GM19372 (cell line): ENCODE data around the gene CD52.
A peak's percentile ranks its signal among the peaks of the same experiment; 100 is the strongest.
"Not testable (repeated sequence)": the region's sequence is repeated elsewhere in the genome, so short reads cannot be mapped to it uniquely, and the experiment has no call there.

ENCODE experiments used
- ATAC-seq: cut with Tn5 transposase; IDR thresholded peaks from one replicate; pipeline ENCODE4 v1.9.1; 2021; ENCODE audit warnings: mild to moderate bottlenecking, low read depth, moderate library complexity; ENCODE audit not compliant: unreplicated experiment

CD52 gene

DNA sequence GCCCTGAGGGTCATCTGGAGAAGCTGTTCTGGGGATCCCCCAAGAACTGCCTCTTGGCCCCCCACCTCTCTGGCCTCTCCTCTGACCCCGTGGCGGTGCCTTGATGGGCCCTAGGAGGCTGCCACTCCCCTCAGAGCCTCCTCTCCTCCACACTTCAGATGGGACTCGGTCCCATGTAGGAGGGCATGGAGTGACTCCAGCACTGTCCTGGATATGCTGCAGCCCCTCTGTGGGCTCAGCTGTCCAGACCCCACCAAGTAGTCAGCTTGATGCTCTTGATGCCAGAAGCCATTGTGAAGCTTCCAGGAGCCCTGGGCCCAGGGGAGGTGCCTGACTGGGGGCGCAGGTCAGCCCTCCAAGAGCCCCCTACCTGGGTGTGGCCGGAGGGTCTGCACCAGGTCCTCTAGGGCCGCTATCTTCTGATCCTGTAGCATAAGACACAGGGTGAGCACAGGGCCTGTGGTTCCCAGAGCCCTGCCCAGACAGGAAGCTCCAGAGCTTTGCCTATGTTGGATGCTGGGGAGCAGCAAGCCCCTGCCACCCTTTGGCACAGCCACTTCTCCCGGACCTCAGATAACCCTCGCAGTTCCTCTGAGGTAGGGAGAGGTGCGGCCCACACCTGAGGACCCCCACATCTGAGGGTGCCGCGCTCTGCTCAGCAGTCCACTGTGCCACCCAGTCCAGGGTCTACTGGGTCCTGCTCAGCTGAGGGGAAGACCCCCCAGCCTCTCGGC, 20.5 kb upstream of the CD52 start:
- no peak for ATAC-seq

DNA sequence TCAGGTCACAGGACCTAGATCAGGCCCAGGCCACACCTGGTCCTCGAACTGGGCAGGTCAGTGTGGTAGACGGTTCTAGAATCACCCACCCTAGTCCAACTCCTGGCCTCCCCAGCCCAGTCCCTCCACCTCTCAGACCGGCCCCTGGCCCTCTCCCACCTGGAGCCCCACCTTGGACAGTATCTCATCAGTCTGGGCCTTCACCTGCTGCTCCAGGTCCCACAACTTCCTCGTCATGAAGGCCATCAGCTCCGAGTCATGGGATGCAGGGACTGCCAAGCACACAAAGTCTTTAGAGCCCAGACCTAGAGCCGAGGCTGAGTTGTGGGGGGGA, 20.0 kb upstream of the CD52 start:
- no peak for ATAC-seq

DNA sequence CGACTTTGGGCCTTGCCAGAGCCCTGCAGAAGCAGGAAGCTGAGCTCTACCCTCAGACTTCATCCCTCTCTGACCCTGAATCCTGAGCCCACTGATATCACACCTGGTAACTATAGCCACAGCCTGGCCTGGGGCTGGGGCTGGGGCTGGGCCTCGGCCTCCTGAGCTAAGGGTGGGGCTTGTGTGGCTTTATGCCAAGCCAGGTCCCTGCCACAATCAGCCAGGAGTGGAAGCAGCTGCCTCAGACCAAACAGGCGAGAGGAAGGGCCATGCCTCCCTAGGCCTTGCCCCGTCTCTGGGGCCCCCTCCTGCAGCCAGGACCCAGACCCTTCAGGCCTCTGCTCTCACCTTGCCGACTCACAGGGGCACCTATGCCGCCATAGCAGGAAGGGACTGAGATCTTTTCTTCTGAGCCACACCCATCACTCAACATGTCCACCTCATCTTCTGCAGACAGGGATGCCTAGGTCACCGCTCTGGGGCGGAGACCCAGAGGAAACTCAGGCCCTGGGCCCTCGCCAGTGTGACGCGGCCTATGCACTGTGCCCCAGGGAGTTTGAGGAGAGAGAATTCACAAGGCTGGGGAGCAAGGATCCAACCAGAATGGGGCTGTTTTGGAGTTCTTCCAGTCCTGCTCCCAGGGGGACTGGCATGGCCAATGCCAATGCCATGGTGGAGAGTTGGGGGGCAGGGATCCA, 17.0 kb upstream of the CD52 start:
- no peak for ATAC-seq

DNA sequence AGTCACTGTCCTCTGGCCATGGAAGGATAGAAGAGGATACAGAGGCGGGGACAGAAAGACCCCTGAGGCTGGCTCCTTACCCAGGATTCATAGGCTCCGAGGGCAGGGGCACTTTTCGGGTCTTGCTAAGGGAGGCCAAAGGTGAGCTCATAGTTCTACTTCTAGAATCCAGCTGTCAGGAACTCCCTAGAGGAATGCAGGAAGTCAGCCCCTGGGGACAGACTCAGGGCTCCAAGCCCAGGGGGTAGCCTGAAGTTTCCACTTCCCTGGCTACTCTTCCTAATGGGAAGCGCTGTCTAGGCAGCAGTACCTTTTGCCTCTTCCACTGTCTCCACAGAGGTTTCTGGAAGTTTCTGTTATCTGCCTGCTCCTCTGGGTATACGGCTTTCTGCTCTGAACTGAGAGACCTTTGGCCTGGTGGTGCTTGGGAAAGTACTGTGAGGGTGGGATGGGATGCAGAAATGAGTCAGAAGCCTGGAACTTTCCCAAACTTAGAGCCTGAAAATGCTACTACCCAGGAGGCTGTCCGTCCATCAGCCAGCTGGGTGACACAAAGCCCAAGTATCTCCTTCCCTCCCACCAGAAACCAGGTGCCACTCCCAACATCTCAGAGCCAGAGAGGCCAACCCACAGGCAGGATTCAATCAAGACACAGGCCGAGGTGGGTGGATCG, 14.9 kb upstream of the CD52 start:
- ATAC-seq = no peak

DNA sequence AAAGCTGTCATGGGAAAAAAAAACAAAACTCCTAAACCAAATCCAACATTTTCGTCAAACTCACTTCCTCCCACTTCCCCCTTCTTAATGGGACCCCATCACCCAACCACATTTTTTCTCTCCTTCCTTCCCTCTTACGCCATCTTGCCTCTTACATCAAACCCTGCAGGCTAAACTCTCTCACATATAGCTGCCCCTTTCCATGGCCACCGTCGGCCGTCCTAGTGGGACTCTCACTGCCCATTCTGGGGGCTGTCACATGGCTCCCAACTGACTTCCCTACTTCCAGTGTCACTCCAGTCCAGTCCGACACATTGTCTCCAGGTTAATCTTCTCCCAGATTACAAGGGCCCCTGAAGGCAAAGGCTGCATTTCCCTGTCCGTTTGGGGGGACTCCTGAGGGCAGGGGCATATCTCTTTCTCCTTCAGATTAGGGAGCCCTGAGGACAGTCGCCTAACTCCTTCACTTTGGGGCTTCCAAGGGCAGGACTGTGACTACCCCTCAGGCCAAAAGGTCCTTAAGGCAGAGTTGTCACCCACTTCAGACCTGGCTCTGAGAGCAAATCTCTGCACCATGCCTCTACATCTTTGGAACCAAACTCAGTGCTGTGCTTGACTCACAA, 12.0 kb upstream of the CD52 start:
- ATAC-seq = no peak

DNA sequence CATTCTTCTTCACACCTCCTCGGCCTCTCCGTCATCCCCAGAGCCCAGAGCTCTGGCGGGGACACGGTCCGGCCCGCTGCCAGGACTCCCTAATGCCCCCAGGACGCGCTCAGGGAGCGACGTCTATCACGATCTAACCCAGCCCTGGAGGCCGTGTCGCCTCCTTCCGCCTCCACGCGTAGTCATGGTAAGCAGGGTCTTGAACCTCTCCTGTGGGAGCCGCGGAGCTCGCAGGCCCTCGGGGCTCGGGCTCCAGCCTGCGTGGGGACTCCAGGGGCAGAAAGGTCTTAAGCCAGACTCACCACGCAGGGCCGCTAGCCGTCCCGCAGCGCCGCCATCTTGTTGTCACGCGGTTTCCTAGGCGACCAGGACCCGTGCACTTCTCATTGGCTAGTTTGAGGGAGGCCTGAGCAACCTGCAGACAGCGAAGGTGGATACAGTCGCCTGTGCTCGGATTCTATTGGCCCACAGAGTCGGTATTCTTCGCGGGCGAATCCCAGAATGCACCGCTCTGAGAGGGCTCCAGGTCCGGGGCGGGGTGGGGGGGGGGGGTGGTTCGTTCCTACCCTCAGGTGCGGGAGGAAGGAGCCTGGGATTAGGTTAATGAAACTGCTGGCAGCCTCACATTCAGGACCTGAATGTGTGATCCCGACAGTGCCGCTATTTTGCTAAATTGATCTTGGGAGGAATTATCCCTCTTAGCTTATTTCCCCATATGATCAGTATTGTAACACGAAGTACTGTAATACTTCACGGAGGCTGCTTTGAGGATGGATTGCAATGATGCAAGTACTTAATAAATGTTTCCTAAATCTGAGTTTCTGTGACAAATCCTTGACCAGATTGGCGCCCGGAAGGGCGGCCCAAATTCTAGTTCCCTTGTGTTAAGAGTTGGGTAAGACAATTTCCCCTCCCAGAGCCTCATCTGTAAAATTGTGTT, 11.2 kb upstream of the CD52 start, which contains the start of gene UBXN11:
Gene UBXN11 (minus strand): TSS at position 347 of the 940 bp plus-strand sequence. CDS start 3,753 bp downstream, outside the sequence.
- ATAC-seq = peak; percentile 98

DNA sequence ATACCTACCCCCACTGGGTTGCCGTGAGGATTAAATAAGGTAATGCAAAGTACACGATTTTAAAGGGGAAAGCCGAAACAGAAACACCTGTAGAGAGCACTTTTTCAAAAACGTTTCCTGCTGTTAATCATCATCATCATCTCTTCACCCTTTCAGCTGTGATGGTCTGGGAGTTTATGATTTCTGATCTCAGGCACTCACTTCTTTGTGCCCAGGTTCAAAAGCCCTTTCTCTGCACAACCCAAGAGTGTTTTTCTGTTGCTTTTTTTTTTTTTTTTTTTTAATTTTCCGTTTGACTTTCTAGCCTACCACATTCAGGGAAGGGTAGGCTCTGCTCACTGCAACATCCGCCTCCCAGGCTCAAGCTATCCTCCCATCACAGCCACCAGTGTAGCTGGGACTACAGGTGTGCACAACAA, 10.4 kb upstream of the CD52 start:
- ATAC-seq = no peak

DNA sequence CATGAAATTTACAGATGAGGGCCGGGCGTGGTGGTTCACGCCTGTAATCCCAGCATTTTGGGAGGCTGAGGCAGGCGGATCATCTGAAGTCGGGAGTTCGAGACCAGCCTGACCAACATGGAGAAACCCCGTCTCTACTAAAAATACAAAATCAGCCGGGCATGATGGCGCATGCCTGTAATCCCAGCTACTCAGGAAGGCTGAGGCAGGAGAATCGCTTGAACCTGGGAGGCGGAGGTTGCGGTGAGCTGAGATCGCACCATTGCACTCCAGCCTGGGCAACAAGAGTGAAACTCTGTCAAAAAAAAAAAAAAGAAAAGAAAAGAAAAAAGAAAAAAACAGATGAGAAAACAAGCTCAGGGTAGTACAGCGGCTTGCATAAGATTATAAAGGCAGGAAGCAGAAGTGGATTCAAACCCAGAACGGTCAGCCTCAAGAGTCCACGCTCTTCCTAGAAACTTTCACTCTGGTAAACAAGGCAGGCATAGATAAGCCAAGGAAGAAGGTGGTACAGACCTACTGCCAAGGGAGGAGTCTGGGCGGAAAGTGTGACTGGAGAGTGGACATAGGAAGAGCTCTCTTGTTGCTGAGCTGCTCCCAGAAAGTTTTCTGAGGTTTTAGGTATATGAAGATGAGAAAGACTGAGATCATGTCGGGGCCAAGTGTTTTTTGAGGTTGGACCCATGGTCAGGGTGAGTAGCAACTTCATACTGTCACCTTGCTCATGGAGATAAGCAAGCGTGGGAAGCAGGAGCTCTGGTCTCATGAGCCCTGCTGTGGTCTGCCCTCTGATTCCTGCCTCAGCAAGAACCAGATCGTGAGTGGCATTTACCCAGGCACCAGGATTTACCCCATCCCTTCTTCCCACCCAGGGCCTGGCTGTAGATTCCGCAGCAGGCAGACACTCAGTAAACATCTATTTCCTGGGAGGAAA, 9.5 kb upstream of the CD52 start:
- ATAC-seq = not testable (repeated sequence)

DNA sequence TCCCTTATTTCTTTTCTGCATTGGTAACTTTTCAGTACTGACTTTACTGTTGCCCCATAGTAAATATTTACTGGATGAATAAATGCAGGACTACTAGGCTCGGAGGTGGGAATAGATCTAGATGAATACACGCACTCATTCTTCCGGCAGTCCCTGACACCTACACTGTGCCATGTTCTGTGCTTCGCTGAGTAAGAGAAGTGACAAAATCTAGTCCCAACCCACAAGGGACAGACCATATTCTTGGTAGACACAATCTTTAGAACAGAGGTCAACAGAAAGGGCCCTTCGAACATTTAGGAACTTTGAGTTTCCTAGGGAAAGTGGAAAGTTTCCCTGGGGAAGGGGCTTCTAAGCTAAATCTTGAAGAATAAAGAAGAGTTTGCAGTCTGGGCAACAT, 3.3 kb upstream of the CD52 start:
- no peak for ATAC-seq

DNA sequence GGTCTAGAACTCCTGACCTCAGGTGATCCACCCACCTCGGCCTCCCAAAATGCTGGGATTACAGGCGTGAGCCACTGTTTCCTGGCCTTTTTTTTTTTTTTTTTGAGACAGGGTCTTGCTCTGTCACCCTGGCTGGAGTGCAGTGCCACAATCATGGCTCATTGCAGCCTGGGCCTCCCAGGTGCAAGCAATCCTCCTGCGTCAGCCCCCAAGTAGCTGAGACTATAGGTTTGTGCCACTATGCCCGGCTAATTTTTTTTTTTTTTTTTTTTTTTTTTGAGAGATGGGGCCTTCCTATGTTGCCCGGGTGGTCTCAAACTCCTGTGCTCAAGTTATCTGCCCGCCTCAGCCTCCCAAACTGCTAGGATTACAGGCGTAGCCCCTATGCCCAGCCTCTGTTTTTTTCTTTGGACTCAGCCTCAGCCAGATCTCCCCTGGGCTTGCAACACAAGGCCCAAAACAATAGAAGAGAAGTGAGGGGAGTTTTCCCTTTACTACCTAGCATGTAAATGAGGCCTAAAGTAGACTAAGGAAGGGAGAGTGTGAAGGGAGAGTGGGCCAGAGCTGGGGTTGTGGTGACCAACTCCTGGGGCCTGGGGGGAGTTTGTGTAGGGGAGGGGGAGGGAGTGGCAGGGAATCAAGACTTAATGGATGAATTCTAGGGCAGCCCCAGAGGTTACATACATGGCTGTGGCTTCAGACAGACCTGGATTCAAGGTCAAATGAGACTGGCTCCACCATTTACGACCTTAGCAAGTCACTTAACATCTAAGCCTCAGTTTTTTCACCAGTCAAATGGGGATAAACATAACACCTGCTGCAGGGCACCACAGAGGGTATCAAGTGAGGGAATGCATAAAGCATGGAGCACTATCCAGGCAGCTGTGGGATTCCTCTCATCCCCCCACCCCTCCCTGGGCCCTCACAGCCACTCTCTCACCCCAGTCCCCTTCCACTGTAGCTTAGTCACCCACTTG, 1.6 kb upstream of the CD52 start:
- no peak for ATAC-seq

DNA sequence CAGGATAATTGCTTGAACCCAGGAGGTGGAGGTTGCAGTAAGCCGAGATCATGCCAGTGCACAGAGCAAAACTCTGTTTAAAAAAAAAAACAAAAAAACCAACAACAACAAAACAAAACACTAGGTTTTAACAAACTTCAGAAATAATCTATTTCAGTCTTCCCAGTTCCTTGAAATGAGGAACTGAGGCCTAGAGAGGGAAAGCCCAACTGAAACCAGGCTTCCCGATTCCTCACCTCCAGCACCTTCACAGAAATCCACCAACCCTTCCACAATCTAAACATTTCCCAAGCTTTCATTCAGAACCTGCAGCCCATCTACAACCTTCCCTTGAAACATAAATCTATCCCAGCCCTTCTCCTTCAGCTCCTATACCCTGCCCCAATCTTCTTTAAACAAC, 612 bp upstream of the CD52 start:
- no peak for ATAC-seq

DNA sequence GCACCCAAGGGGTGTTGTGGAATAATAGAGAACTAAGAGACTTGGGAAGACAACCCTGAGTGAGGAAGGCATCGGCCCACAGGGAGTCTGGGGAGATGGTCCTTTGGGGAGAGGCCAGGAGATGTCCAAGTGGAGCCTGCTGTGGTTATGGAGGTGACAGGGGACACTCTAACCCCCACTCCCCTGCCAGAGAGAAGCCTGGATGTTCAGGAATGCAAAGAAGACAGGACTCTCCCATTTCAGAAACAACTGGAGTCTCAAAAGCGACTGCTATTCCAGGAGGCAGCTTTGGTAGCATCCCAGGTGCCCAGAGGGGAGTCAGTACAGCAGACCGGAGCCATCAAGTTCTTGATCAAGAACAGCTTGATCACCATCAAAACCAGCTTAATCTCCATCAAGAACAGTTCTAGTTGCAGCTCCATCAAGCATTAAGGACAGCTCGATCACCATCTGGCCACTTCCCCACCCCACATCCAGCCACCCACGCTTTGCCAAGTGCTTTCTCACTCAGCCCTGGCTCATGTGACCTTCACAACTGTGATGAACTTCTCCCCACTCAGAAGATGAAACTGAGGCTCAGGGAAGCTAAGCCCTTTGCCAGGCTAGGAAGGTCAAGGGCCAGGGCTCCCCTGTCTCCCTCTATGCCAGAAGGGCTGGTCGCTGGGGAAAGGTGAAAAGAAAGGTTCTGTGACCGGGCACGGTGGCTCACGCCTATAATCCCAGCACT, 743 bp downstream of the CD52 start:
- no peak for ATAC-seq

DNA sequence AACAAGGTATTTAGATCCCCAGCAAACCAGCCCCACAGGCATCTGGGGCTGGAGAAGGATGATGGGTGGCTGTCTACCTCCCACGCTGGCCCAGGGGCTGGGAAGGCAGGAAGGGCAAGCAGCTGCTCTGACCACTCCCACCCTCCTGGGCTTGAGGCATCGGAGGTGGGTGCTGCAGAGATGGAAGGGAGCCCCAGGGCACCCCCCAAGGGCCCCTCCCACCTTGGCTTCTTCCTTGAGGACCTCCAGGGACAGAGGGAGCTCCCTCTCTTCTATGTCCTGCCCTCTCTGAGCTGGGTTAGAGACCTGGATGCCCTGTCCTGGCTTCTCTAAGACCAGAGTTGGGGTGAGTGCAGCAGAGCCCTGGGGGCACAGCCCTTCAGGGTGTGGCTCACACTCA, 3.1 kb downstream of the CD52 start:
- no peak for ATAC-seq

DNA sequence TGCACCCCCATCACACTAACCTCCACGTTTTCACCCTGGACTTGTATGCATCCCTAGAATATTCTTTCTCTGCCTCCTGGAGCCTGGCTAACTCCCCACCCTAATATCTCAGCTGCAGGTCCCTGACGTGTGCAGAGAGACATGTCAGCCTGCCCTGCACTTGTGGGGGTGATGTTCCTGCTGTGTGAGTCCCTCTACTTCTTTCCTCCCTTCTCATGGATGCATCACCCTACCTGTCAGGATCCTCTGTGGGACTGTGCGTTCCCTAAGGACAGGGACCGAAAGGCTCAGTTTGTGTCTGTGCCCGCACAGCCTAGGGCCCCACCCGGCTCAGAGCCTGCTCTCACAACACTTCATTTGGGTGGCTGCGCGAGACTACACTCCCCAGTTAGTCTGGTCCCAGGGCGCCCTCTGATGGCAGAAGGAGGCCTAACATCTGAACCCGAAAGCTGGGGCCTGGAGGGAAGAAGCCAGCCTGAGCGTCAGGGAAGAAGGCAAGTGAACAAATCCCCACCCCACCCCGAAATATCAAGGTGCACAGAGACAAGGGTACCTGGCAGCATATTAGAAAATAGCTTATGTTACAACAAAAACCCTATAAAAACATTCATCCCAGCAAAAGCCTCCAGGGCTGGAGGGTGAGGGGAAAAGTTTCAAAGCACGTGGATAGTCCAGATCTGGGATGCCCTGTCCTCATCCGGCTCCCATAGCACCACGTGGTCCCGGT, 3.7 kb downstream of the CD52 start:
- no peak for ATAC-seq

DNA sequence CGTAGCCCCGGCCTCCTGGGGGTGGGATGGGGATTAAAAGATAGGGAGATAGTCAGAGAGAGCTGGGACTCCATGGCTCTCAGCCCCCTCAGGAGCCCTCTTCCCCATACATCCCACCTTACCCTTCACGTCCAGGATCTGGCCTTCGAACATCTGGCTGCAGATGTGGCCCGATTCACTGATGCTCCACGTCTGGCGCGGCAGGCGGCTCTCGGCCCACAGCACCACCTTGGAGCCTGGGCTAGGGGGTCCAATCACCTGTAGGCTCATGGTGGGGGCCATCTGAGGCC, 4.2 kb downstream of the CD52 start:
- ATAC-seq = no peak

DNA sequence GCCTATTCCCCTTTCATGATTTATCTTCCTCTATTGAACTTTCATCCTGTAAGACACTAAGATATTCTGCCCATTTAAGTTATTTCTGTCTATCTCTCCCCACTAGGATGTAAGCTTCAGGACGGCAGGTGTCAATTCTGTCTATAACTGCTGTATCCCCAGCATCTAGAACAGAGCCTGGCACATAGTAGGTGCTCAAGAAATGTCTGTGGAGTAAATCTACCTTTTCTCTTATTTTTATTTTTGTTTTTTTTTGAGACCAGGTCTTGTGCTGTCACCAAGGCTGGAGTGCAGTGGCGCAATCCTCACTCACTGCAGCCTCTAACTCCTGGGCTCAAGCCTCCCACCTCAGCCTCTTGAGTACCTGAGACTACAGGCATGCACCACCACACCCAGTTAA, 5.6 kb downstream of the CD52 start:
- no peak for ATAC-seq

DNA sequence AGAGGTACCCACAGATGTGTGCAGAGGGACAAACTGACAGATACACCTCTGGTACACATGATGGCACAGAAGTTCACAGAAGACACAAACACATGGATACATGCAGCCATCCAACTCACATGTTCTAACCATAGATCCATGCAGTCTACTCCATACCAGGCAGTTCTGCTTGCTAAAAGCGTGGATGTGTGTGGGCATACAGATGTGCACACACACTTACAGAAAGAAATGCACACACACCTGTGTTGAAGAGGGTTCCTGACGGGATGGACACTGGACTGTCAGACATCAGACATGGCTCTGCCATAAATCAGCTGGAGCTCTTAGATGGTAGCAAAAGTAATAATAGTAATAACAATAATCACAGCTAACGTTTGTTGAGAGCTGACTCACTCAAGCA, 6.8 kb downstream of the CD52 start:
- no peak for ATAC-seq
